Measurements from ENCODE around the gene SLC16A10.

DNA sequence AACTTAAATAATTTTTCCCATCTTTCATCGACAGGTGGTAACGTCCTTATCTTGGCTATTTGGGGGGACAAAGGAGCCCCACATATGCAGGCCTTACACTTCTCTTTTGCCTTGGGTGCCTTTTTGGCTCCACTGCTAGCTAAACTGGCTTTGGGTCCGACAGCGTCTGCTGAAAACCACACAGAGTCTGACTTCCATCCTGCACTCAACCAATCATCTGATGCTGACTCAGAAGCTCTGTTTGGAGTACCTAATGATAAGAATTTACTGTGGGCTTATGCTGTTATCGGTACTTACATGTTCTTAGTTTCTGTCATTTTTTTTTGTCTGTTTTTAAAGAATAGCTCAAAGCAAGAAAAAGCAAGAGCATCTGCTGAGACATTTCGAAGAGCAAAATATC, 178.5 kb downstream of the SLC16A10 start:
- no peak for TF ChIP-seq CTCF (IDR thresholded peaks at IDR 0.05; ENCODE audit: low read length)
- TF ChIP-seq EZH2 (IDR thresholded peaks at IDR 0.05; ENCODE audit: borderline replicate concordance, low read length): no peak
